T-cell (primary cell): ENCODE data around the gene NVL. TPM values are rescaled to one million over a fixed set of nuclear protein-coding genes. Genes with fewer than 3 reads are reported as not detected.

Experiments used
- ATAC-seq, 4 experiments: fragments of 200-7000 bp in 3 of 4; fragments of 150-1000 bp in 1 of 4; cut with Tn5 transposase; replicated peaks in 1 of 4; 1 replicate in 3 of 4; 2 replicates in 1 of 4; pipeline ENCODE4 v1.10.0; 2021; ENCODE audit warnings: moderate library complexity in 3 of 4, mild to moderate bottlenecking in 2 of 4, moderate number of reproducible peaks in 1 of 4
- CTCF ChIA-PET, 2 donors: fragments of 300-600 bp; sonication (Branson Sonifier 250); formaldehyde crosslinking; loops; one replicate each; lab custom pipeline; 2022; ENCODE audit warnings: antibody characterized with exemption in 2 of 2; lab: Charles Lee
- POLR2A ChIA-PET, 2 donors: fragments of 300-600 bp; sonication (Branson Sonifier 250); formaldehyde crosslinking; loops; one replicate each; lab custom pipeline; 2022; ENCODE audit warnings: antibody characterized with exemption in 2 of 2; lab: Charles Lee
- DNase-seq, 35 experiments: peaks; one replicate each; pipeline versions ENCODE4 v3.0.0 to v3.0.0-alpha.2; 2013 to 2023
- H3K27ac ChIP-seq: one replicate; pipeline ENCODE4 v1.5.1; 2013; ENCODE audit warnings: low read length
- H3K27me3 ChIP-seq, 2 experiments: replicated peaks in 1 of 2; 1 replicate in 1 of 2; 2 replicates in 1 of 2; pipeline versions ENCODE4 v1.6.1 to v1.7.0; 2013; ENCODE audit warnings: low read length in 1 of 2, mixed read lengths in 1 of 2; ENCODE audit not compliant: control insufficient read depth in 2 of 2, insufficient read depth in 2 of 2; ENCODE audit errors: extremely low read depth in 1 of 2
- H3K36me3 ChIP-seq, 2 donors: 1 replicate in 1 of 2; 2 replicates in 1 of 2; pipeline versions ENCODE4 v1.6.1 to v1.7.0; 2013; ENCODE audit warnings: low read length in 1 of 2; ENCODE audit not compliant: control insufficient read depth in 2 of 2, insufficient read depth in 1 of 2; ENCODE audit errors: extremely low read depth in 1 of 2
- H3K4me1 ChIP-seq, 2 experiments: 1 replicate in 1 of 2; 2 replicates in 1 of 2; pipeline versions ENCODE4 v1.6.1 to v1.7.0; 2013; ENCODE audit warnings: low read length in 2 of 2, mixed read lengths in 1 of 2; ENCODE audit not compliant: insufficient read depth in 2 of 2, control insufficient read depth in 1 of 2; ENCODE audit errors: extremely low read depth in 1 of 2
- H3K4me3 ChIP-seq, 2 donors: 1 replicate in 1 of 2; 2 replicates in 1 of 2; pipeline versions ENCODE4 v1.5.1 to v1.7.0; 2013; ENCODE audit warnings: mild to moderate bottlenecking in 2 of 2, low read length in 1 of 2, moderate library complexity in 1 of 2; ENCODE audit not compliant: control insufficient read depth in 1 of 2; ENCODE audit errors: extremely low read depth in 1 of 2
- H3K9me3 ChIP-seq: 2 replicates; pipeline ENCODE4 v1.7.0; 2013
- H3K27ac Mint-ChIP-seq, 2 donors: one replicate each; pipeline ENCODE4 v1.8.0; 2020 to 2021; ENCODE audit warnings: mild to moderate bottlenecking in 2 of 2, mixed read lengths in 2 of 2
- H3K27me3 Mint-ChIP-seq, 2 donors: one replicate each; pipeline ENCODE4 v1.8.0; 2021 to 2022; ENCODE audit warnings: mixed read lengths in 2 of 2
- H3K36me3 Mint-ChIP-seq: one replicate; pipeline ENCODE4 v1.8.0; 2021; ENCODE audit warnings: mixed read lengths
- H3K4me1 Mint-ChIP-seq, 3 donors: one replicate each; pipeline ENCODE4 v1.8.0; 2020 to 2022; ENCODE audit warnings: mixed read lengths in 3 of 3, mild to moderate bottlenecking in 1 of 3
- H3K4me3 Mint-ChIP-seq, 3 donors: one replicate each; pipeline ENCODE4 v1.8.0; 2020 to 2022; ENCODE audit warnings: mild to moderate bottlenecking in 3 of 3, mixed read lengths in 3 of 3, moderate library complexity in 3 of 3
- H3K9me3 Mint-ChIP-seq, 3 donors: one replicate each; pipeline ENCODE4 v1.8.0; 2020 to 2022; ENCODE audit warnings: mixed read lengths in 3 of 3
- WGBS: methylation state at CpG from one replicate; pipeline ENCODE4 v1.1.5; 2013; ENCODE audit warnings: missing lambda C conversion rate; ENCODE audit not compliant: insufficient coverage; 5-methylcytosine and 5-hydroxymethylcytosine counted together
- total RNA-seq, 35 experiments: library from RNA in 6 of 35; stranded (reverse) in 6 of 35; fragments of 120-200 nt in 1 of 35; gene quantifications; one replicate each; pipeline versions ENCODE4 v1.2.1 to v1.2.4 and lab custom pipeline; 2013 to 2026

Gene NVL
- total RNA-seq, 5 donors from 2014 or later (not counting 1 experiment from before 2014, with no cell fraction given), result 32.5 to 42.0 (median 37.6) TPM

DNA sequence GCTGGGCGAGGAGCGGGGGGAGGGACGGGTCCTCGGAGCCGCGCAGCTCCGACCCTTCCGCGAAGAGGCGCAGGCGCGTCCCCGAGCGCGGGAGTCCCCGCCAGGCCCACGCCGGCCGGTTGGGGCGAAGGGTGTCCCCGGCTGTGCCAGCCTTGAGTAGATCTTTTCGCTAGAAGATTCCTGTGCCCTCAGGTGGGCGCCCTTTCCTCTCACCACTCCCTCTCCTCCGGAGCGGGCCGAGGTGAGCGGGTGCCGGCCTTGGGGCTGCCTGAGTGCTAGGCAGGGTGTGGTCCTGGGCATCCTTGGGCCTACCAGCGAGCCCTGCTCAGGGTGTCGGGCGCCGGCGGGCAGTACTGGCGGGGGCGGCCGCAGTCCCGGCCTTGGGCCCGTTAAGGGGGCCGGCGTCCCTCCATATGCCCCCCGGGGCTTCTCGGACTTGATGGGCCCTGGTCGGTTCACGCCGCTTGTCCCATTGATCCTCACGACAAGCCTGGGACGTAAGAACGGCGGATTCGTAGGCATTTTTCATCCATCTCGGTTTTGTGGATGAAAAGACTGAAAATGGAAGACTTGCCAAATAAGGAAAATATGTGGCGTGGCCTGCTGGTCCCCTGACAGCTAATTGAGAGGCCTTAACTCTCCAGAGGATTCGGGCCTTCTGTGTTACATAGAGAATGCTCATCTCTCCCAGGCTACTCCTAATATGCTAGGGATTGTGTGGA, 146.2 kb downstream of the NVL start:
- Mint-ChIP-seq H3K36me3 (peaks cover 8% of the 10 kb centered on the region), H3K27ac (peak overlapping the region; percentile 85 to 86), H3K27me3 (no peaks in the 10 kb centered on the region), H3K9me3 (peaks cover 0 to 4% (median 0%) of the 10 kb centered on the region in 3 donors), H3K4me3 (peak overlapping the region; percentile 85 to 89 (median 86)), H3K4me1 (peaks cover 55 to 61% (median 59%) of the 10 kb centered on the region in 3 donors)
- peaks cover 0 to 10% of the 10 kb centered on the region in 2 donors for H3K36me3 ChIP-seq
- peaks cover 9 to 41% of the 10 kb centered on the region in 2 experiments for H3K4me1 ChIP-seq
- H3K27me3 ChIP-seq, result no peaks in the 10 kb centered on the region
- H3K27ac ChIP-seq, result peak overlapping the region; percentile 75
- H3K9me3 ChIP-seq, result no peaks in the 10 kb centered on the region
- DNase-seq (peak in 34 of 35 experiments; percentile 27 to 72 (median 45)), ATAC-seq (peak; percentile 39 to 58 (median 46))
- ChIA-PET POLR2A (interaction anchor here in 1 of 2 donors (0.6 kb wide), 1 partner anchor 143 kb away, joined by 3 read pairs; no protein-coding TSS in a partner anchor), CTCF (interaction anchor here in 1 of 2 donors (0.8 kb wide), 1 partner anchor 1573 kb away, joined by 3 read pairs; no protein-coding TSS in a partner anchor)
- peak overlapping the region; percentile 75 to 84 for H3K4me3 ChIP-seq
- under 1% methylated on average over 40 of the region's 53 CpGs for WGBS

DNA sequence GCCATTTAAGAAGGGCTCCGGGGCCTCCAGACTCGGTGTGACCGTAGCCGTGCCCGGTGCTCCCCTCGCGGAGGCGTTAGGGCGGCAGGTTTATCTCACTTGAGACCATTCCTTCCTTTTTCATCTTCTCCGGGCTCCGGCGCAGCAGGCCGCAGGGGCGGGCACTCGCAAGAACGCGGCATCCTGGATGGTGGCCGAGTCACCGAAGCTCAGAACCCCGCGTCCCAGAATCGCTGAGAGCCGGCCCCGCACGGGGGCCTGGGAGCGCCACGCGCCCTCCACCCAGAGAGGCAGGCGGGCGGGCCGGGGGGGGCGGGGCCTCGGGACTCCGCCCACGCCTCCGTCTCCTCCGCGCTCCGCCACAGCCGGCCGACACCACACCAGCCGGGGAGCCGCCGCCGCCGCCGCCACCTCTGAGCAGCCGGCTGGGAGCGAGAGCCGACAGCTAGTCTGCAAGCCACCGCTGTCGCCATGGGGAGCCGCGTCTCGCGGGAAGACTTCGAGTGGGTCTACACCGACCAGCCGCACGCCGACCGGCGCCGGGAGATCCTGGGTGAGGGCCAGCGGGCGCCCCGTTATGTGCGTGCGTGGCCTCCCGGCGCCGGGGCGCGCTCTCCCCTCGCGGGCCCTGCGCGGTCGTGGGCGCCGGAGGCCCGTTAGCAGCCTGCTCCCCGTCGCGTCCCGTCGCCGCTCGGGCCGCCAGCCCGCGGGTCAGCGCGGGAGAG, 146.9 kb downstream of the NVL start, which contains the start of gene DEGS1:
DEGS1 (plus strand) TSS at position 375 of the 725 bp plus-strand sequence; CDS start at position 472, 97 bp downstream.
- ATAC-seq, result peak; percentile 84 to 90 (median 85)
- H3K9me3 Mint-ChIP-seq, result no peaks in the 10 kb centered on the region

DNA sequence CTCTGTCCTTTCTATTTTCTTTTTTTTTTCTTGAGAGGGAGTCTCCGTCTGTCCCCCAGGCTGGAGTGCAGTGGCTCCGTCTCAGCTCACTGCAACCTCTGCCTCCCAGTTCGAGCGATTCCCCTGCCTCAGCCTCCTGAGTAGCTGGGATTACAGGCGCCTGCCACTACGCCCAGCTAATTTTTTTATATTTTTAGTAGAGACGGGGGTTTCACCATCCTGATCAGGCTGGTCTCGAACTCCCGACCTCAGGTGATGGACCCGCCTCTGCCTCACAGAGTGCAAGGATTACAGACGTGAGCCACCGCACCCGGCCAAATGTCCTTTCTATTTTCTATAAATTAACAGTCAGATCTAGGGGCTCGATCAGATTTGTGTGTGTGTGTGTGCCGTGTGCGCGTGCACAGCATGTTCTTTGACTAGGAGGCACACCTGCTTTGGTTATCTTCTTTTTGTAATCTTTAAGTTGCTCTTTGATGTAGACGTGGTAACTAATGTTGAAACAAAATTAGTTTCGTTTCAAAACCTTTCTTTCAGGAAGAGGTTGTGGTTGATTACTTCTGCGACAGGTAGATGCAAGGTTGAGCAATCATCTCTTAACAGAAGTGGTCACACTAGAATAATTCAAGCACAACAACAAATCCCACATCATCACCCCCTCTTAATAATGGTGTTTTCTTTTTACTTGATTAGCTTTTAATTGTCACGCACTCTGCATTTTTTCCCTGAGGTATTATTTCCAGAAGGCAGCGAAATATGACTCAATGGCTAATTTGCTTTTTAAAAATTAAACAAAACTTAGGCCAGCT, 147.7 kb downstream of the NVL start:
- CTCF ChIA-PET, result interaction anchor here (0.6 to 1.2 kb wide), 4 partner anchors 10 to 1360 kb away, joined by 3 to 6 read pairs (median 4); no protein-coding TSS in a partner anchor
- WGBS, result 4% methylated on average over 9 of the region's 22 CpGs
- peak overlapping the region; percentile 80 for H3K27ac ChIP-seq
- H3K36me3 ChIP-seq, result peaks cover 0 to 10% of the 10 kb centered on the region in 2 donors
- POLR2A ChIA-PET, result interaction anchor here (0.6 to 0.7 kb wide), 10 partner anchors 8 to 1538 kb away, joined by 3 to 9 read pairs (median 4); no protein-coding TSS in a partner anchor
- peaks cover 8 to 41% of the 10 kb centered on the region in 2 experiments for H3K4me1 ChIP-seq
- ATAC-seq, result peak; percentile 52 to 63 (median 56)
- H3K27me3 ChIP-seq, result no peaks in the 10 kb centered on the region
- Mint-ChIP-seq H3K36me3 (peaks cover 3% of the 10 kb centered on the region), H3K9me3 (no peaks in the 10 kb centered on the region), H3K27me3 (no peaks in the 10 kb centered on the region), H3K4me1 (peaks cover 50 to 51% (median 50%) of the 10 kb centered on the region in 3 donors), H3K4me3 (peak overlapping the region; percentile 86 to 91 (median 88)), H3K27ac (peak overlapping the region; percentile 85 to 89)
- no peaks in the 10 kb centered on the region for H3K9me3 ChIP-seq
- peak overlapping the region; percentile 75 to 95 for H3K4me3 ChIP-seq
- peak; percentile 25 to 80 (median 52) for DNase-seq

More for the DNA sequence above, 146.9 kb downstream of the NVL start, which contains the start of gene DEGS1:
- Mint-ChIP-seq H3K4me3 (peak within 1 kb of the TSS; percentile 86 to 91 (median 89)), H3K27me3 (no peaks in the 10 kb centered on the region), H3K4me1 (peaks cover 50 to 55% (median 53%) of the 10 kb centered on the region in 3 donors), H3K27ac (peak within 1 kb of the TSS; percentile 85 to 89), H3K36me3 (peaks cover 3% of the 10 kb centered on the region)
- under 1% methylated on average over 92 of the region's 94 CpGs for WGBS
- peak; percentile 70 to 91 (median 80) for DNase-seq
- CTCF ChIA-PET, result interaction anchor here in 1 of 2 donors (0.6 to 1.2 kb wide), 4 partner anchors 10 to 1572 kb away, joined by 3 to 6 read pairs (median 4); no protein-coding TSS in a partner anchor
- Histone ChIP-seq H3K4me3 (peak within 1 kb of the TSS; percentile 75 to 95), H3K27ac (peak within 1 kb of the TSS; percentile 80), H3K27me3 (no peaks in the 10 kb centered on the region), H3K36me3 (peaks cover 0 to 10% of the 10 kb centered on the region in 2 donors), H3K9me3 (no peaks in the 10 kb centered on the region), H3K4me1 (peaks cover 8 to 41% of the 10 kb centered on the region in 2 experiments)
- POLR2A ChIA-PET, result interaction anchor here (0.6 to 0.7 kb wide), 8 partner anchors 9 to 143 kb away, joined by 3 to 9 read pairs (median 4); no protein-coding TSS in a partner anchor

DNA sequence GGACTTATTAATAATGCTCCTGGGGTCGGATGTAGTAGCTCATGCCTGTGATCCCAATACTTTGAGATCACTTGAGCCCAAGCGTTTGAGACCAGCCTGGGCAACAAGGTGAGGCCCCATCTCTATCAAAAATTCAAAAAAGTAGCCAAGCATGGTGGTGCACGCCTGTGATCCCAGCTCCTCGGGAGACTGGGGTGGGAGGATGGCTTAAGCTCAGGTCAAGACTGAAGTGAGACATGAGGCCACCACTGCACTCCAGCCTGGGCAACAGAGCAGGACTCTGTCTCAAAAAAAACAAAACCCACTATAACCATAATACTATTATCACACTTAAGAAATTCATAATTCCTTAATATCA, 148.5 kb downstream of the NVL start:
- Histone ChIP-seq H3K27ac (no peak overlapping the region), H3K27me3 (no peaks in the 10 kb centered on the region), H3K9me3 (no peaks in the 10 kb centered on the region), H3K36me3 (peaks cover 0 to 8% of the 10 kb centered on the region in 2 donors), H3K4me1 (peaks cover 8 to 41% of the 10 kb centered on the region in 2 experiments), H3K4me3 (no peak overlapping the region)
- Mint-ChIP-seq H3K27me3 (no peaks in the 10 kb centered on the region), H3K36me3 (peaks cover 3% of the 10 kb centered on the region), H3K4me3 (peak overlapping the region; percentile 86 to 91 (median 88)), H3K27ac (peak overlapping the region; percentile 85 to 89), H3K4me1 (peaks cover 43 to 44% (median 44%) of the 10 kb centered on the region in 3 donors), H3K9me3 (no peaks in the 10 kb centered on the region)
- DNase-seq (no peak), ATAC-seq (no peak)
- no CpG with 5 or more reads among the region's 4 CpGs for WGBS
- POLR2A ChIA-PET, result interaction anchor here in 1 of 2 donors (0.6 to 0.7 kb wide), 2 partner anchors 11 to 1537 kb away, joined by 3 read pairs; no protein-coding TSS in a partner anchor
- CTCF ChIA-PET, result interaction anchor here in 1 of 2 donors (0.6 kb wide), 1 partner anchor 38 kb away, joined by 3 read pairs; no protein-coding TSS in a partner anchor

DNA sequence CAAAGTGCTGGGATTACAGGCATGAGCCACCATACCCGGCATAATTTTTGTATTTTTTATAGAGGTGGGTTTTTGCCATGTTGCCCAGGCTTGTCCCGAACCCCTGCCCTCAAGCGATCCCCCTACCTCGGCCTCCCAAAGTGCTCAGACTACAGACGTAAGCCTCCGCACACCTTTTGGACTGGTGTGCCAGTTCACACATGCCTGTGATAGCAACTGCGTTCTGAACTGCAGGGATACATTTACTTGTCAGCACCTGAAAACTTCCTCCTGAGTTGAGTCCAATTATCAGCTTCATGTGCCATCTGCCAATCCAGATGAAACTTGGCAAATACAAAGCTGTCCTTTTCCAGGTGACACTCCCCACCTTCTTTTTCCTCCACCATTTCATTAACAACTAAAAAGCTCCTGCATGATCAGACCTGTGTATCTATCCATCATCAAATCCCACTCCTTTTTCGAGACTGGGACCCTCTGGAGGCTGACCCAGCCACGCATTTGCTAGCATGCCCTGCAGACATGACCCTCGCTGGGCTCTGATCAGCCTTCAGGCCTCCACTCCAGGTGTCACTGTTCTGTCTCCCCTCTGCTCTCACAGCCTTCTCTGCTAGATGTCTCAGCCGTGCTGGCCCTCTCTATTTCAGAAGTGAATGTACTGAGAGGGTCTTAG, 149.1 kb downstream of the NVL start:
- Histone ChIP-seq H3K36me3 (peaks cover 0 to 6% of the 10 kb centered on the region in 2 donors), H3K4me1 (peaks cover 8 to 37% of the 10 kb centered on the region in 2 experiments), H3K4me3 (no peak overlapping the region), H3K27ac (no peak overlapping the region), H3K27me3 (no peaks in the 10 kb centered on the region), H3K9me3 (no peaks in the 10 kb centered on the region)
- DNase-seq, result no peak
- H3K27ac Mint-ChIP-seq, result peak overlapping the region; percentile 85 to 89
- H3K4me3 Mint-ChIP-seq, result no peak overlapping the region
- peaks cover 3% of the 10 kb centered on the region for H3K36me3 Mint-ChIP-seq
- WGBS, result 98% methylated on average over 8 of the region's 11 CpGs
- H3K27me3 Mint-ChIP-seq, result no peaks in the 10 kb centered on the region
- POLR2A ChIA-PET, result interaction anchor here in 1 of 2 donors (0.7 kb wide), 1 partner anchor 413 kb away, joined by 6 read pairs; no protein-coding TSS in a partner anchor
- CTCF ChIA-PET, result interaction anchor here in 1 of 2 donors (0.8 kb wide), 1 partner anchor 155 kb away, joined by 5 read pairs; no protein-coding TSS in a partner anchor
- no peak for ATAC-seq
- H3K4me1 Mint-ChIP-seq, result peaks cover 38 to 39% (median 39%) of the 10 kb centered on the region in 3 donors
- H3K9me3 Mint-ChIP-seq, result no peaks in the 10 kb centered on the region
